H1 (cell line): ENCODE measurements around the gene SCART1.
"Not testable (repeated sequence)": the region's sequence is repeated elsewhere in the genome, so short reads cannot be mapped to it uniquely, and the experiment has no call there.

ENCODE experiments used
- CBX5 ChIP-seq: fragments of 300-800, 300-1000 bp; sonication (generic); IDR thresholded peaks from 2 replicates; pipeline ENCODE4 v1.7.1; 2016; ENCODE audit warnings: antibody characterized with exemption, low read length, low read depth
- CBX8 ChIP-seq: fragments of 300-800, 300-1000 bp; sonication (generic); IDR thresholded peaks from 2 replicates; pipeline ENCODE4 v1.7.1; 2016; ENCODE audit warnings: low read depth, low read length, borderline replicate concordance
- CREB1 ChIP-seq: IDR thresholded peaks from 2 replicates; pipeline ENCODE4 v1.6.1; 2012; ENCODE audit warnings: inconsistent platforms
- CTCF ChIP-seq, 3 experiments: IDR thresholded peaks; 1 replicate in 2 of 3; 2 replicates in 1 of 3; pipeline versions ENCODE4 v1.5.1 to v1.6.1; 2011; ENCODE audit warnings: low read length in 3 of 3, mild to moderate bottlenecking in 3 of 3, inconsistent platforms in 2 of 3, low read depth in 1 of 3, moderate library complexity in 1 of 3; ENCODE audit not compliant: insufficient read depth in 1 of 3; ENCODE audit errors: control extremely low read depth in 1 of 3
- NRF1 ChIP-seq: IDR thresholded peaks from 2 replicates; pipeline ENCODE4 v1.6.1; 2011; ENCODE audit warnings: mild to moderate bottlenecking, low read depth, low read length, improper control_type of control experiment
- PHF8 ChIP-seq: fragments of 200-600 bp; sonication (generic); conservative IDR thresholded peaks from 2 replicates; pipeline ENCODE4 v1.7.1; 2012; ENCODE audit warnings: low read depth, mild to moderate bottlenecking, inconsistent platforms, low read length, moderate library complexity
- TF ChIP-seq, protein P1 (sequence below): fragments of 300-600 bp; sonication (generic); IDR thresholded peaks from 2 replicates; pipeline ENCODE4 v1.7.1; 2012; ENCODE audit warnings: low read length, moderate library complexity, mild to moderate bottlenecking, inconsistent platforms; ENCODE audit not compliant: insufficient replicate concordance

DNA sequence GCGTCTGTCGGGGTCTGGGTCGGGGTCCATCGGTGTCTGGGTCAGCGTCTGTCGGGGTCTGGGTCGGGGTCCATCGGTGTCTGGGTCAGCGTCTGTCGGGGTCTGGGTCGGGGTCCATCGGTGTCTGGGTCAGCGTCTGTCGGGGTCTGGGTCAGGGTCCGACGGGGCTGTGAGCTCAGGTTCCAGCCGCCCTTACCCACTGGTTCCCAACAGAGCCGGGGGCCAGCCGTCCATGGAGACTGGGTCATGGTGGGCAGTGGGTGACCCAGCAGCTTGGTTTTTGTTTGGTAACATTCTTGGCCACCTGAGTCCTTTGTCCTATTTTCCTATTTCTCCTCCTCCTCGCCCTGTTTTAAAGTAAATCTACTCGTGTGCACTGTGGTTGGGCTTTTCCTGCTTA, 12.4 kb upstream of the SCART1 start:
- TF ChIP-seq CBX5; PHF8; NRF1; CTCF (IDR thresholded peaks at IDR 0.05; ENCODE audit: control extremely low read depth in 1 of 3, insufficient read depth in 1 of 3, low read depth in 1 of 3, low read length in 3 of 3); CREB1; CBX8: not testable (repeated sequence)
- TF ChIP-seq, protein P1, sequence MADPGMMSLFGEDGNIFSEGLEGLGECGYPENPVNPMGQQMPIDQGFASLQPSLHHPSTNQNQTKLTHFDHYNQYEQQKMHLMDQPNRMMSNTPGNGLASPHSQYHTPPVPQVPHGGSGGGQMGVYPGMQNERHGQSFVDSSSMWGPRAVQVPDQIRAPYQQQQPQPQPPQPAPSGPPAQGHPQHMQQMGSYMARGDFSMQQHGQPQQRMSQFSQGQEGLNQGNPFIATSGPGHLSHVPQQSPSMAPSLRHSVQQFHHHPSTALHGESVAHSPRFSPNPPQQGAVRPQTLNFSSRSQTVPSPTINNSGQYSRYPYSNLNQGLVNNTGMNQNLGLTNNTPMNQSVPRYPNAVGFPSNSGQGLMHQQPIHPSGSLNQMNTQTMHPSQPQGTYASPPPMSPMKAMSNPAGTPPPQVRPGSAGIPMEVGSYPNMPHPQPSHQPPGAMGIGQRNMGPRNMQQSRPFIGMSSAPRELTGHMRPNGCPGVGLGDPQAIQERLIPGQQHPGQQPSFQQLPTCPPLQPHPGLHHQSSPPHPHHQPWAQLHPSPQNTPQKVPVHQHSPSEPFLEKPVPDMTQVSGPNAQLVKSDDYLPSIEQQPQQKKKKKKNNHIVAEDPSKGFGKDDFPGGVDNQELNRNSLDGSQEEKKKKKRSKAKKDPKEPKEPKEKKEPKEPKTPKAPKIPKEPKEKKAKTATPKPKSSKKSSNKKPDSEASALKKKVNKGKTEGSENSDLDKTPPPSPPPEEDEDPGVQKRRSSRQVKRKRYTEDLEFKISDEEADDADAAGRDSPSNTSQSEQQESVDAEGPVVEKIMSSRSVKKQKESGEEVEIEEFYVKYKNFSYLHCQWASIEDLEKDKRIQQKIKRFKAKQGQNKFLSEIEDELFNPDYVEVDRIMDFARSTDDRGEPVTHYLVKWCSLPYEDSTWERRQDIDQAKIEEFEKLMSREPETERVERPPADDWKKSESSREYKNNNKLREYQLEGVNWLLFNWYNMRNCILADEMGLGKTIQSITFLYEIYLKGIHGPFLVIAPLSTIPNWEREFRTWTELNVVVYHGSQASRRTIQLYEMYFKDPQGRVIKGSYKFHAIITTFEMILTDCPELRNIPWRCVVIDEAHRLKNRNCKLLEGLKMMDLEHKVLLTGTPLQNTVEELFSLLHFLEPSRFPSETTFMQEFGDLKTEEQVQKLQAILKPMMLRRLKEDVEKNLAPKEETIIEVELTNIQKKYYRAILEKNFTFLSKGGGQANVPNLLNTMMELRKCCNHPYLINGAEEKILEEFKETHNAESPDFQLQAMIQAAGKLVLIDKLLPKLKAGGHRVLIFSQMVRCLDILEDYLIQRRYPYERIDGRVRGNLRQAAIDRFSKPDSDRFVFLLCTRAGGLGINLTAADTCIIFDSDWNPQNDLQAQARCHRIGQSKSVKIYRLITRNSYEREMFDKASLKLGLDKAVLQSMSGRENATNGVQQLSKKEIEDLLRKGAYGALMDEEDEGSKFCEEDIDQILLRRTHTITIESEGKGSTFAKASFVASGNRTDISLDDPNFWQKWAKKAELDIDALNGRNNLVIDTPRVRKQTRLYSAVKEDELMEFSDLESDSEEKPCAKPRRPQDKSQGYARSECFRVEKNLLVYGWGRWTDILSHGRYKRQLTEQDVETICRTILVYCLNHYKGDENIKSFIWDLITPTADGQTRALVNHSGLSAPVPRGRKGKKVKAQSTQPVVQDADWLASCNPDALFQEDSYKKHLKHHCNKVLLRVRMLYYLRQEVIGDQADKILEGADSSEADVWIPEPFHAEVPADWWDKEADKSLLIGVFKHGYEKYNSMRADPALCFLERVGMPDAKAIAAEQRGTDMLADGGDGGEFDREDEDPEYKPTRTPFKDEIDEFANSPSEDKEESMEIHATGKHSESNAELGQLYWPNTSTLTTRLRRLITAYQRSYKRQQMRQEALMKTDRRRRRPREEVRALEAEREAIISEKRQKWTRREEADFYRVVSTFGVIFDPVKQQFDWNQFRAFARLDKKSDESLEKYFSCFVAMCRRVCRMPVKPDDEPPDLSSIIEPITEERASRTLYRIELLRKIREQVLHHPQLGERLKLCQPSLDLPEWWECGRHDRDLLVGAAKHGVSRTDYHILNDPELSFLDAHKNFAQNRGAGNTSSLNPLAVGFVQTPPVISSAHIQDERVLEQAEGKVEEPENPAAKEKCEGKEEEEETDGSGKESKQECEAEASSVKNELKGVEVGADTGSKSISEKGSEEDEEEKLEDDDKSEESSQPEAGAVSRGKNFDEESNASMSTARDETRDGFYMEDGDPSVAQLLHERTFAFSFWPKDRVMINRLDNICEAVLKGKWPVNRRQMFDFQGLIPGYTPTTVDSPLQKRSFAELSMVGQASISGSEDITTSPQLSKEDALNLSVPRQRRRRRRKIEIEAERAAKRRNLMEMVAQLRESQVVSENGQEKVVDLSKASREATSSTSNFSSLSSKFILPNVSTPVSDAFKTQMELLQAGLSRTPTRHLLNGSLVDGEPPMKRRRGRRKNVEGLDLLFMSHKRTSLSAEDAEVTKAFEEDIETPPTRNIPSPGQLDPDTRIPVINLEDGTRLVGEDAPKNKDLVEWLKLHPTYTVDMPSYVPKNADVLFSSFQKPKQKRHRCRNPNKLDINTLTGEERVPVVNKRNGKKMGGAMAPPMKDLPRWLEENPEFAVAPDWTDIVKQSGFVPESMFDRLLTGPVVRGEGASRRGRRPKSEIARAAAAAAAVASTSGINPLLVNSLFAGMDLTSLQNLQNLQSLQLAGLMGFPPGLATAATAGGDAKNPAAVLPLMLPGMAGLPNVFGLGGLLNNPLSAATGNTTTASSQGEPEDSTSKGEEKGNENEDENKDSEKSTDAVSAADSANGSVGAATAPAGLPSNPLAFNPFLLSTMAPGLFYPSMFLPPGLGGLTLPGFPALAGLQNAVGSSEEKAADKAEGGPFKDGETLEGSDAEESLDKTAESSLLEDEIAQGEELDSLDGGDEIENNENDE, result not testable (repeated sequence)
